GM12864 (cell line): Measurements from ENCODE around the gene EFHC1.
A peak's percentile ranks its signal among the peaks of the same experiment; 100 is the strongest.

Experiments used
- DNase-seq: peaks from one replicate; pipeline ENCODE4 v3.0.0-alpha.2; 2011; ENCODE audit warnings: low read depth
- H3K4me3 ChIP-seq: 2 replicates; pipeline ENCODE4 v1.5.1; 2011; ENCODE audit warnings: mild to moderate bottlenecking, low read depth, low read length, control low read depth
- CTCF ChIP-seq: IDR thresholded peaks from 2 replicates; pipeline ENCODE4 v1.5.1; 2011; ENCODE audit warnings: low read depth, mild to moderate bottlenecking, moderate library complexity, low read length, control low read depth, inconsistent platforms; ENCODE audit errors: missing control alignments

EFHC1 gene

DNA sequence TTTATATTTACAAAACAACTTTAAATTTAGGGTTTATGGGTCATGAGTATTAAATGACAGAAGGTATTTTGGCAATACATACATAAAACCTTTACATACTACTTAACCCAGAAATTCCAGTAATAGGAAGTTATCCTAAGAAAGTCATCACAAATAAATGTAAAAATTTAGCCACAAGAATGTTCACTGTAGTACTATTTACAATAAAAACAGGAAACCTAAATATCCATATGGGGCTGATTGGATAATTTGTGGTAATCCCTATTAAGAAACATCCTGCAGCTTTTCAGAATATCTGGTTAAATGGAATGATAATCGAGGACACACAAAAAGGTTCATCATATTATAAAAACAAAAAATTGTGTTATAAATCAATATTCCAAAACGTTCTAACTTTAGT, 112.3 kb downstream of the EFHC1 start:
- no peak for DNase-seq
- H3K4me3 ChIP-seq: no peak overlapping the region
- no peak for TF ChIP-seq CTCF

GRCh38 chr6:52533491-52533890, 113.3 kb downstream of the EFHC1 start:
- no peak for DNase-seq
- H3K4me3 ChIP-seq: no peak overlapping the region
- no peak for TF ChIP-seq CTCF

DNA sequence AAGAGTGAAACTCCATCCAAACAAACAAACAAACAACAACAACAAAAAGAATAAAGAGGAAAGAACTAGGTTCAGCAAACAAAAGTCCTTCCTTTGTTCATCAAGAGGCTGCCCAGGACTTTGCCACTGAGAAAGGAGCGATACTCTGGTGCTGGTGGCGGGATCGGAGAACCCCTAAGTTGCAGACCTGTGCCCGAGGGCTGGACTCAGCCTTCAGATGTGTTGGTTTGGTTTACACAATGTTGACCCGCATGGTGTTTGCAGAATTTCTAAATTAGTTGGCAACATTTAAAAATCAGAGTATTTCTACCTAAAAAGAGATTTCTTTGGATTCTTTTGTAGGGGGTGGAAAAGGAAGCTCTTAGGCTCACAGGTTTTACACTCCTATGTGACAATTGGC, 114.2 kb downstream of the EFHC1 start:
- no peak for TF ChIP-seq CTCF
- DNase-seq: no peak
- no peak overlapping the region for H3K4me3 ChIP-seq

GRCh38 chr6:52534966-52535390, 114.8 kb downstream of the EFHC1 start:
- peak; percentile 30 for DNase-seq
- no peak for TF ChIP-seq CTCF
- H3K4me3 ChIP-seq: no peak overlapping the region

DNA sequence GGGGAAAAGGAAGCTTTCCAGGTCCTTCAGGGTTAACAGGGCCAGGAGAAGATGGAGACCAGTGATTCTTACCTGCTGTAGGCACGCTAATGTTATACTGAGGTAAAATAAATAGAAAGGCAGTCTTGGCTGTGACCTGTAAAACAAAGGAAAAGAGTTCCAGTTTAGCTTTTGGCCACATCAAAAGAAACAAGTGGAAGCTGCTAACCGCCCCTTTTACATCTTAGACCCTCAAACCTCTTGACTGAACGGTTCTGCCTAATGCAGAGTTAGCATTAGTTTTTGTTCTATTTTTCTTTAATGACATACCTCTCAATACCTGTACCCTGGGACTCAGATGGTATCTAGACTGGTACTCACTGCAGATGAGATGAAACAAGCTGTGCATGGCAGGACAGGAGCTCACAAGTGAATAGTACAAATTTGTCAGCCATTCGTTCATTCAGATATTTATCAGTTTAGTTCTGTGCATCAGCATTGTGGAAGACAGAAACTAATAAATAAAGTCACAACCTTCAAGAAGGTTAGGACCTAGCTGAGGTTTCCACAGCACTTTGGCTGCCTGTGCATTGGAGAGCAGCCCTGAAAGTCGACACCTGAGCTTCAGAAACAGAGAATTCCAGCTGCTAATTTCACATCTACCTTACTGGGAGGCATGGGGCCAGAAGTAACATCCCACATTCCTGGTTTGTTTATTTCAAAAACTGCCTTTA, 115.7 kb downstream of the EFHC1 start:
- no peak for TF ChIP-seq CTCF
- DNase-seq: no peak
- no peak overlapping the region for H3K4me3 ChIP-seq

- DNase-seq: peak; percentile 57
- TF ChIP-seq CTCF: peak; percentile 43
- H3K4me3 ChIP-seq: no peak overlapping the region; the same call in 1 of the 2 replicates
Observed at GRCh38 chr6:52536424-52536916, 116.3 kb downstream of the EFHC1 start.
